ENCODE data around the gene ANKS4B.
"Not testable (repeated sequence)": the region's sequence is repeated elsewhere in the genome, so short reads cannot be mapped to it uniquely, and the experiment has no call there.

ANKS4B gene

GRCh38 chr16:21219551-21219950 is 13.9 kb upstream of the ANKS4B start:
- no peak for DNase-seq

- no peak for DNase-seq
Measured at GRCh38 chr16:21222495-21223337, 10.8 kb upstream of the ANKS4B start.

- DNase-seq = no peak
Measured at GRCh38 chr16:21223787-21224186, 9.7 kb upstream of the ANKS4B start.

- peak; percentile 28 for DNase-seq
Measured at GRCh38 chr16:21224800-21225199, 8.7 kb upstream of the ANKS4B start.

GRCh38 chr16:21226749-21227148 is 6.8 kb upstream of the ANKS4B start:
- no peak for DNase-seq

- DNase-seq = no peak
Measured at GRCh38 chr16:21227866-21228265, 5.6 kb upstream of the ANKS4B start.

GRCh38 chr16:21228361-21228872 is 5.1 kb upstream of the ANKS4B start:
- DNase-seq = no peak

- no peak for DNase-seq
Measured at GRCh38 chr16:21233045-21233520, 416 bp upstream of the ANKS4B start.

- DNase-seq = no peak
Measured at GRCh38 chr16:21235199-21235585, 1.7 kb downstream of the ANKS4B start.

- no peak for DNase-seq
Measured at GRCh38 chr16:21236831-21237230, 3.3 kb downstream of the ANKS4B start.

- DNase-seq = no peak
Measured at GRCh38 chr16:21239646-21240045, 6.1 kb downstream of the ANKS4B start.

GRCh38 chr16:21242756-21243155 is 9.3 kb downstream of the ANKS4B start:
- DNase-seq = no peak

- DNase-seq = no peak
Measured at GRCh38 chr16:21244518-21245215, 11.2 kb downstream of the ANKS4B start.

- DNase-seq = not testable (repeated sequence)
Measured at GRCh38 chr16:21248179-21248578, 14.7 kb downstream of the ANKS4B start.

GRCh38 chr16:21250072-21250923 is 16.8 kb downstream of the ANKS4B start:
- DNase-seq = no peak

GRCh38 chr16:21253470-21253869 is 20.0 kb downstream of the ANKS4B start:
- no peak for DNase-seq

- DNase-seq = no peak
Measured at GRCh38 chr16:21256636-21257035, 23.1 kb downstream of the ANKS4B start.

- DNase-seq = no peak
Measured at GRCh38 chr16:21257284-21257683, 23.8 kb downstream of the ANKS4B start.

GRCh38 chr16:21260870-21261791 is 27.6 kb downstream of the ANKS4B start:
- DNase-seq = no peak

- no peak for DNase-seq
Measured at GRCh38 chr16:21262779-21263639, 29.5 kb downstream of the ANKS4B start.
